K562 (cell line): ENCODE results near the gene MAP3K6. TPM values are rescaled to one million over a fixed set of nuclear protein-coding genes. Genes with fewer than 3 reads are reported as not detected.

Source experiments
- CCNT2 ChIP-seq: IDR thresholded peaks from 2 replicates; pipeline ENCODE4 v1.6.1; 2011; ENCODE audit warnings: borderline replicate concordance, low read depth, mild to moderate bottlenecking, moderate library complexity, mixed read lengths, low read length; ENCODE audit not compliant: insufficient read length; ENCODE audit errors: extremely low read depth
- KDM1A ChIP-seq, 2 experiments: fragments of 450-650 bp; IDR thresholded peaks; 2 replicates each; pipeline ENCODE4 v1.6.1; 2016; ENCODE audit warnings: mild to moderate bottlenecking in 2 of 2
- KDM4B ChIP-seq, 2 experiments: fragments of 450-650 bp in 1 of 2; sonication (generic) in 1 of 2; IDR thresholded peaks; 2 replicates each; pipeline ENCODE4 v1.6.1; 2016 to 2017; ENCODE audit warnings: borderline replicate concordance in 2 of 2, antibody characterized with exemption in 1 of 2, low read depth in 1 of 2, mild to moderate bottlenecking in 1 of 2
- LARP7 ChIP-seq: fragments of 450-650 bp; IDR thresholded peaks from 2 replicates; pipeline ENCODE4 v1.6.1; 2016
- RBM15 ChIP-seq: fragments of 200-400 bp; formaldehyde crosslinking; IDR thresholded peaks from 2 replicates; pipeline ENCODE4 v1.6.1; 2018; ENCODE audit warnings: mild to moderate bottlenecking, low read length, moderate library complexity; ENCODE audit not compliant: insufficient read depth
- SUPT5H ChIP-seq: fragments of 450-650 bp; IDR thresholded peaks from 2 replicates; pipeline ENCODE4 v1.6.1; 2016
- TAF1 ChIP-seq: IDR thresholded peaks from 2 replicates; pipeline ENCODE4 v1.6.1; 2011; ENCODE audit warnings: mild to moderate bottlenecking, low read length, moderate library complexity; ENCODE audit not compliant: insufficient read depth, control insufficient read depth, severe bottlenecking; ENCODE audit errors: extremely low read depth
- TAF15 ChIP-seq: fragments of 200-400 bp; formaldehyde crosslinking; IDR thresholded peaks from 2 replicates; pipeline ENCODE4 v1.6.1; 2017; ENCODE audit warnings: mild to moderate bottlenecking, low read depth, low read length, moderate library complexity
- TBP ChIP-seq: optimal IDR thresholded peaks from 2 replicates; pipeline ENCODE3; 2011; ENCODE audit warnings: low read depth, low read length, improper control_type of control experiment
- TFAP4 ChIP-seq: sonication (generic); formaldehyde crosslinking; IDR thresholded peaks from 2 replicates; pipeline ENCODE4 v1.8.0; 2022; ENCODE audit warnings: missing genetic modification reagents, mild to moderate bottlenecking, moderate library complexity, borderline replicate concordance
- ZNF134 ChIP-seq: fragments of 250-450 bp; sonication (Bioruptor Pico); conservative IDR thresholded peaks from 2 replicates; pipeline ENCODE4 v1.4.0; 2020
- ZNF318 ChIP-seq, 2 experiments: fragments of 450-650 bp; IDR thresholded peaks; 2 replicates each; pipeline ENCODE4 v1.6.1; 2016; ENCODE audit warnings: mild to moderate bottlenecking in 2 of 2, borderline replicate concordance in 1 of 2, low read depth in 1 of 2, moderate library complexity in 1 of 2
- polyA plus RNA-seq, 8 experiments: library from polyadenylated mRNA; depleted of rRNA in 4 of 8; stranded (reverse) in 5 of 8; unstranded in 3 of 8; fragments of >200 nt; fragmentation: Nextera tagmentation in 2 of 8; fragmentation: Illumina TruSeq in 1 of 8; extraction: Ambion mirVana in 2 of 8; extraction: Trizol in 1 of 8; gene quantifications; 2 replicates each; pipeline versions ENCODE4 v1.2.1 to v1.2.3, GENCODE V29; 2011 to 2014; ENCODE audit warnings: inconsistent platforms in 1 of 8, missing spikeins in 1 of 8
- total RNA-seq, 7 experiments: library from RNA; depleted of rRNA in 6 of 7; stranded (reverse); fragments of >200 nt in 6 of 7; fragmentation: Illumina TruSeq in 2 of 7; extraction: Trizol in 2 of 7; gene quantifications; 2 replicates each; pipeline versions ENCODE4 v1.2.1 to v1.2.3, GENCODE V29; 2011 to 2021; ENCODE audit warnings: low replicate concordance in 1 of 7
- TF ChIP-seq, protein P1 (sequence below): sonication (generic); formaldehyde crosslinking; IDR thresholded peaks from 2 replicates; pipeline ENCODE4 v1.8.0; 2023; ENCODE audit warnings: mild to moderate bottlenecking, missing genetic modification reagents

Gene MAP3K6
- total and polyA plus RNA-seq, 9 of the 15 experiments (the other 6 are each of a cell fraction or from before 2014, with no cell fraction given): 0.99 to 21.9 (median 7.0) TPM

DNA sequence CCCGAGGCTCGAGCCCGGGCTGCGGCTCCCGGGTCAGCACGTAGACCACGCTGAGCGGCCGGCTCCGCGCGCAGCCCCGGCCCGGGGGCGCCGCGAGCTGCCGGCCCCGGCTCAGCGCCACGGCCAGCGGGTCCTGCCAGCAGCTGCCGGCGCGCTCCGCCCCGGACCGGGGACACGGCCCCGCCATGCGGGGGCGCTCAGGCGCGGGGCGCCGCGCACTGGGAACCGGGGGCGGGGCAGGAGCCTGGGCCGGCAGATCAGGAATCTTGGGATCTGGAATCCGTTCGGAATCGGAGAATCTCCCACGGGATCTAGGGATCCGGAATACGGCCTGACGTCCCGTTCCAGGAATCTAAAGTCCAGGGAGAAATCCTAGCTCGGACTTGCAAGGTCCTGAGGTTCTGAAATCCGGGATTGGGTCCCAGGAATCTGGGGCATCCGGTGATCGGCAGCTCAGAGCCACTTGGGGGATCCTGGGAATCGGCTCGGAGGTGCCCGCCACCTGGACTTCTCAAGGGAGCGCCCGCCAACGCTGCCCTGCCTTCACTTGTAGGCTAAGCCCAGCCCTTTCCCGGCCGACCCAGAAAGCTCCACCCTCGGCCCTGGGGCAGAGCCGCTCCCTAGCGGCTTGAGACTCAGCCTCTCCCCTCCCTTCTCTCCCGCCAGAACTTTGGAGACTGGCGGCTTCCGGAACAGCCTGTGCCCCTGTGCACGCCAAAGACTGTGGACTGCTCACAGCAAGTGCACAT lies at the start of gene MAP3K6 (continued):
- no peak for TF ChIP-seq ZNF318 (IDR thresholded peaks at IDR 0.05; ENCODE audit: borderline replicate concordance in 1 of 2, low read depth in 1 of 2)
- TF ChIP-seq SUPT5H: peak; percentile 55
- TF ChIP-seq ZNF134 (CRISPR knock-in tag): no peak
- TF ChIP-seq TFAP4 (CRISPR knock-in tag): peak; percentile 69
- no peak for TF ChIP-seq TAF15
- TF ChIP-seq, protein P1, sequence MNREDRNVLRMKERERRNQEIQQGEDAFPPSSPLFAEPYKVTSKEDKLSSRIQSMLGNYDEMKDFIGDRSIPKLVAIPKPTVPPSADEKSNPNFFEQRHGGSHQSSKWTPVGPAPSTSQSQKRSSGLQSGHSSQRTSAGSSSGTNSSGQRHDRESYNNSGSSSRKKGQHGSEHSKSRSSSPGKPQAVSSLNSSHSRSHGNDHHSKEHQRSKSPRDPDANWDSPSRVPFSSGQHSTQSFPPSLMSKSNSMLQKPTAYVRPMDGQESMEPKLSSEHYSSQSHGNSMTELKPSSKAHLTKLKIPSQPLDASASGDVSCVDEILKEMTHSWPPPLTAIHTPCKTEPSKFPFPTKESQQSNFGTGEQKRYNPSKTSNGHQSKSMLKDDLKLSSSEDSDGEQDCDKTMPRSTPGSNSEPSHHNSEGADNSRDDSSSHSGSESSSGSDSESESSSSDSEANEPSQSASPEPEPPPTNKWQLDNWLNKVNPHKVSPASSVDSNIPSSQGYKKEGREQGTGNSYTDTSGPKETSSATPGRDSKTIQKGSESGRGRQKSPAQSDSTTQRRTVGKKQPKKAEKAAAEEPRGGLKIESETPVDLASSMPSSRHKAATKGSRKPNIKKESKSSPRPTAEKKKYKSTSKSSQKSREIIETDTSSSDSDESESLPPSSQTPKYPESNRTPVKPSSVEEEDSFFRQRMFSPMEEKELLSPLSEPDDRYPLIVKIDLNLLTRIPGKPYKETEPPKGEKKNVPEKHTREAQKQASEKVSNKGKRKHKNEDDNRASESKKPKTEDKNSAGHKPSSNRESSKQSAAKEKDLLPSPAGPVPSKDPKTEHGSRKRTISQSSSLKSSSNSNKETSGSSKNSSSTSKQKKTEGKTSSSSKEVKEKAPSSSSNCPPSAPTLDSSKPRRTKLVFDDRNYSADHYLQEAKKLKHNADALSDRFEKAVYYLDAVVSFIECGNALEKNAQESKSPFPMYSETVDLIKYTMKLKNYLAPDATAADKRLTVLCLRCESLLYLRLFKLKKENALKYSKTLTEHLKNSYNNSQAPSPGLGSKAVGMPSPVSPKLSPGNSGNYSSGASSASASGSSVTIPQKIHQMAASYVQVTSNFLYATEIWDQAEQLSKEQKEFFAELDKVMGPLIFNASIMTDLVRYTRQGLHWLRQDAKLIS (CRISPR knock-in tag): 0 out of 2 replicates have a peak, but pooled peaks have one; percentile 12
- TF ChIP-seq KDM4B (IDR thresholded peaks at IDR 0.05; ENCODE audit: borderline replicate concordance in 2 of 2, low read depth in 1 of 2): peak in 1 of 2 experiments; percentile 62; a peak in 1 of 4 replicates
- no peak for TF ChIP-seq LARP7
- TF ChIP-seq TBP: peak; percentile 60
- no peak for TF ChIP-seq RBM15
- no peak for TF ChIP-seq KDM1A (IDR thresholded peaks at IDR 0.05)
- peak; percentile 95 for TF ChIP-seq CCNT2
- TF ChIP-seq TAF1: peak; percentile 44
